K562 (cell line): Measurements from ENCODE around the gene AIF1. TPM values are rescaled to one million over a fixed set of nuclear protein-coding genes. Genes with fewer than 3 reads are reported as not detected.

Experiments used
- CLOCK ChIP-seq: fragments of 250-450 bp; sonication (Bioruptor Pico); IDR thresholded peaks from 2 replicates; pipeline ENCODE4 v1.4.0; 2020; ENCODE audit warnings: mild to moderate bottlenecking, moderate library complexity, borderline replicate concordance
- CREB1 ChIP-seq, 2 experiments: sonication (generic) in 1 of 2; formaldehyde crosslinking in 1 of 2; IDR thresholded peaks; 2 replicates each; pipeline versions ENCODE4 v1.6.1 to v1.8.0; 2012 to 2022; ENCODE audit warnings: inconsistent platforms in 1 of 2, mild to moderate bottlenecking in 1 of 2, missing genetic modification reagents in 1 of 2, moderate library complexity in 1 of 2
- FOXJ3 ChIP-seq: sonication (generic); formaldehyde crosslinking; IDR thresholded peaks from 2 replicates; pipeline ENCODE4 v1.4.0; 2020; ENCODE audit warnings: mild to moderate bottlenecking, missing genetic modification reagents
- FOXK1 ChIP-seq: sonication (generic); formaldehyde crosslinking; IDR thresholded peaks from 2 replicates; pipeline ENCODE4 v1.8.0; 2022; ENCODE audit warnings: missing genetic modification reagents, mild to moderate bottlenecking, borderline replicate concordance
- FOXM1 ChIP-seq, 2 experiments: fragments of 450-650 bp in 1 of 2; sonication (generic) in 1 of 2; formaldehyde crosslinking in 1 of 2; IDR thresholded peaks; 2 replicates each; pipeline versions ENCODE4 v1.6.1 to v1.9.0; 2017 to 2022; ENCODE audit warnings: low read depth in 2 of 2, mild to moderate bottlenecking in 2 of 2, missing genetic modification reagents in 1 of 2, moderate library complexity in 1 of 2
- GATAD2A ChIP-seq: fragments of 450-650 bp; IDR thresholded peaks from 2 replicates; pipeline ENCODE4 v1.6.1; 2017
- IRF2 ChIP-seq: sonication (generic); formaldehyde crosslinking; IDR thresholded peaks from 2 replicates; pipeline ENCODE4 v1.8.1; 2022; ENCODE audit warnings: mild to moderate bottlenecking, missing genetic modification reagents
- IRF9 ChIP-seq: fragments of 450-650 bp; IDR thresholded peaks from 2 replicates; pipeline ENCODE4 v1.6.1; 2016; ENCODE audit warnings: missing biosample characterization, missing genetic modification characterization
- KLF1 ChIP-seq: fragments of 450-650 bp; IDR thresholded peaks from 2 replicates; pipeline ENCODE4 v1.6.1; 2016; ENCODE audit warnings: missing genetic modification characterization, missing compliant biosample characterization
- MYBL2 ChIP-seq, 2 experiments: fragments of 450-650 bp in 1 of 2; sonication (generic) in 1 of 2; formaldehyde crosslinking in 1 of 2; IDR thresholded peaks; 2 replicates each; pipeline versions ENCODE4 v1.6.1 to v1.8.1; 2017 to 2022; ENCODE audit warnings: borderline replicate concordance in 1 of 2, inconsistent platforms in 1 of 2, low read depth in 1 of 2, mild to moderate bottlenecking in 1 of 2, missing genetic modification reagents in 1 of 2, moderate library complexity in 1 of 2
- NCOA4 ChIP-seq: fragments of 450-650 bp; IDR thresholded peaks from 2 replicates; pipeline ENCODE4 v1.6.1; 2018; ENCODE audit warnings: mild to moderate bottlenecking; ENCODE audit not compliant: partially characterized antibody
- SNIP1 ChIP-seq: fragments of 450-650 bp; IDR thresholded peaks from 2 replicates; pipeline ENCODE4 v1.7.1; 2017; ENCODE audit warnings: low read depth, mild to moderate bottlenecking
- ZKSCAN3 ChIP-seq: fragments of 250-450 bp; sonication (Bioruptor Pico); IDR thresholded peaks from 2 replicates; pipeline ENCODE4 v1.4.0; 2020
- ZNF184 ChIP-seq: sonication (generic); formaldehyde crosslinking; IDR thresholded peaks from 2 replicates; pipeline ENCODE4 v1.5.0; 2020; ENCODE audit warnings: missing genetic modification reagents
- ZNF507 ChIP-seq: conservative IDR thresholded peaks from 2 replicates; pipeline ENCODE4 v1.6.1; 2017; ENCODE audit warnings: missing genetic modification characterization, missing compliant biosample characterization
- ZNF512 ChIP-seq: IDR thresholded peaks from 2 replicates; pipeline ENCODE4 v1.6.1; 2016; ENCODE audit warnings: missing genetic modification characterization, missing compliant biosample characterization
- ZNF518B ChIP-seq: fragments of 250-450 bp; sonication (Bioruptor Pico); IDR thresholded peaks from 2 replicates; pipeline ENCODE4 v1.5.0; 2021; ENCODE audit warnings: mild to moderate bottlenecking, moderate library complexity
- polyA plus RNA-seq, 8 experiments: library from polyadenylated mRNA; depleted of rRNA in 4 of 8; stranded (reverse) in 5 of 8; unstranded in 3 of 8; fragments of >200 nt; fragmentation: Nextera tagmentation in 2 of 8; fragmentation: Illumina TruSeq in 1 of 8; extraction: Ambion mirVana in 2 of 8; extraction: Trizol in 1 of 8; gene quantifications; 2 replicates each; pipeline versions ENCODE4 v1.2.1 to v1.2.3, GENCODE V29; 2011 to 2014; ENCODE audit warnings: inconsistent platforms in 1 of 8, missing spikeins in 1 of 8
- total RNA-seq, 7 experiments: library from RNA; depleted of rRNA in 6 of 7; stranded (reverse); fragments of >200 nt in 6 of 7; fragmentation: Illumina TruSeq in 2 of 7; extraction: Trizol in 2 of 7; gene quantifications; 2 replicates each; pipeline versions ENCODE4 v1.2.1 to v1.2.3, GENCODE V29; 2011 to 2021; ENCODE audit warnings: low replicate concordance in 1 of 7

Gene AIF1
- total and polyA plus RNA-seq, 9 of the 15 experiments (the other 6 are each of a cell fraction or from before 2014, with no cell fraction given): 9.4 to 33.4 (median 19.4) TPM

GRCh38 chr6:31665501-31666336 is 50.7 kb downstream of the AIF1 start, which contains the start of gene CSNK2B (continued):
- TF ChIP-seq ZNF518B (CRISPR knock-in tag) (no peak), ZNF507 (tag) (no peak), FOXM1 (IDR thresholded peaks at IDR 0.05; ENCODE audit: low read depth) (no peak; the same call in 1 of the 2 replicates), FOXM1 (CRISPR knock-in tag; IDR thresholded peaks at IDR 0.05; ENCODE audit: low read depth) (no peak; the same call in 1 of the 2 replicates), ZKSCAN3 (CRISPR knock-in tag) (no peak), FOXK1 (CRISPR knock-in tag) (peak; percentile 78; the same call in 1 of the 2 replicates), GATAD2A (no peak), CLOCK (CRISPR knock-in tag) (no peak), CREB1 (IDR thresholded peaks at IDR 0.05) (peak; percentile 89), CREB1 (CRISPR knock-in tag; IDR thresholded peaks at IDR 0.05) (peak; percentile 83; the same call in 1 of the 2 replicates), FOXJ3 (no peak), KLF1 (tag) (peak; percentile 57; the same call in 1 of the 2 replicates), IRF2 (CRISPR knock-in tag) (no peak), NCOA4 (no peak), SNIP1 (no peak), ZNF512 (tag) (no peak), ZNF184 (no peak), MYBL2 (IDR thresholded peaks at IDR 0.05; ENCODE audit: low read depth) (no peak), MYBL2 (CRISPR knock-in tag; IDR thresholded peaks at IDR 0.05; ENCODE audit: borderline replicate concordance) (no peak), IRF9 (tag) (no peak)
